ENCODE data around the gene ADAMTS17.

The ADAMTS17 gene

GRCh38 chr15:99985878-99986277, 355.9 kb downstream of the ADAMTS17 start:
- TF ChIP-seq, protein P1, sequence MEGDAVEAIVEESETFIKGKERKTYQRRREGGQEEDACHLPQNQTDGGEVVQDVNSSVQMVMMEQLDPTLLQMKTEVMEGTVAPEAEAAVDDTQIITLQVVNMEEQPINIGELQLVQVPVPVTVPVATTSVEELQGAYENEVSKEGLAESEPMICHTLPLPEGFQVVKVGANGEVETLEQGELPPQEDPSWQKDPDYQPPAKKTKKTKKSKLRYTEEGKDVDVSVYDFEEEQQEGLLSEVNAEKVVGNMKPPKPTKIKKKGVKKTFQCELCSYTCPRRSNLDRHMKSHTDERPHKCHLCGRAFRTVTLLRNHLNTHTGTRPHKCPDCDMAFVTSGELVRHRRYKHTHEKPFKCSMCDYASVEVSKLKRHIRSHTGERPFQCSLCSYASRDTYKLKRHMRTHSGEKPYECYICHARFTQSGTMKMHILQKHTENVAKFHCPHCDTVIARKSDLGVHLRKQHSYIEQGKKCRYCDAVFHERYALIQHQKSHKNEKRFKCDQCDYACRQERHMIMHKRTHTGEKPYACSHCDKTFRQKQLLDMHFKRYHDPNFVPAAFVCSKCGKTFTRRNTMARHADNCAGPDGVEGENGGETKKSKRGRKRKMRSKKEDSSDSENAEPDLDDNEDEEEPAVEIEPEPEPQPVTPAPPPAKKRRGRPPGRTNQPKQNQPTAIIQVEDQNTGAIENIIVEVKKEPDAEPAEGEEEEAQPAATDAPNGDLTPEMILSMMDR (IDR thresholded peaks at IDR 0.05; ENCODE audit: low read depth, low read length): no peak
- H3K4me3 ChIP-seq (ENCODE audit: low read depth, low read length): no peak overlapping the region

- H3K4me3 ChIP-seq (ENCODE audit: low read depth, low read length): no peak overlapping the region
- TF ChIP-seq, protein P1 (IDR thresholded peaks at IDR 0.05; ENCODE audit: low read depth, low read length): no peak
These were observed 357.1 kb downstream of the ADAMTS17 start for GRCh38 chr15:99984491-99985243.

- TF ChIP-seq, protein P1 (IDR thresholded peaks at IDR 0.05; ENCODE audit: low read depth, low read length): no peak
- no peak overlapping the region for H3K4me3 ChIP-seq (ENCODE audit: low read depth, low read length)
These were observed 357.9 kb downstream of the ADAMTS17 start for GRCh38 chr15:99983886-99984286.

- TF ChIP-seq, protein P1 (IDR thresholded peaks at IDR 0.05; ENCODE audit: low read depth, low read length): no peak
- H3K4me3 ChIP-seq (ENCODE audit: low read depth, low read length): no peak overlapping the region
These were observed 358.4 kb downstream of the ADAMTS17 start for GRCh38 chr15:99983171-99983885.

GRCh38 chr15:99982662-99983061, 359.1 kb downstream of the ADAMTS17 start:
- H3K4me3 ChIP-seq (ENCODE audit: low read depth, low read length): no peak overlapping the region
- TF ChIP-seq, protein P1 (IDR thresholded peaks at IDR 0.05; ENCODE audit: low read depth, low read length): no peak

GRCh38 chr15:99981839-99982658, 359.7 kb downstream of the ADAMTS17 start:
- TF ChIP-seq, protein P1 (IDR thresholded peaks at IDR 0.05; ENCODE audit: low read depth, low read length): no peak
- H3K4me3 ChIP-seq (ENCODE audit: low read depth, low read length): no peak overlapping the region
